ENCODE measurements around the gene BRINP3.

The BRINP3 gene

DNA sequence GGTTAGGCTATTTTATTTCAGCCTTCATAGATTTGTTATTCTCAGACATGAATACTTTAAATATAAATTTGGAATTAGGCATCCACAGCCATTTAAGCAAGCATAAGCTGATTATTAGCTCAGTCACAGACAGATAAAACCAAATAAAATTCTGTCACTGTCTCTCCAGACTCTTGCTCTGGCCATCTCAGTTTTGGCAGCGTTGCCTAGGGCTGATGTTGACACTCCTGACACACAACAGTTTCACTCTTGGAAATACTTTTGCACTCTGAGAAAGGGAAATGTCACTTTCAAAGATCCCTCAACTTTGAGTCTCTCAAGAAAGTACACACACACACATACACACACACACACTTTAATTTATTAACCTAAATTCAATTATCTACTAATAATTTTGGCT lies 372.7 kb downstream of the BRINP3 start:
- DNase-seq (ENCODE audit: low spot score): no peak

DNA sequence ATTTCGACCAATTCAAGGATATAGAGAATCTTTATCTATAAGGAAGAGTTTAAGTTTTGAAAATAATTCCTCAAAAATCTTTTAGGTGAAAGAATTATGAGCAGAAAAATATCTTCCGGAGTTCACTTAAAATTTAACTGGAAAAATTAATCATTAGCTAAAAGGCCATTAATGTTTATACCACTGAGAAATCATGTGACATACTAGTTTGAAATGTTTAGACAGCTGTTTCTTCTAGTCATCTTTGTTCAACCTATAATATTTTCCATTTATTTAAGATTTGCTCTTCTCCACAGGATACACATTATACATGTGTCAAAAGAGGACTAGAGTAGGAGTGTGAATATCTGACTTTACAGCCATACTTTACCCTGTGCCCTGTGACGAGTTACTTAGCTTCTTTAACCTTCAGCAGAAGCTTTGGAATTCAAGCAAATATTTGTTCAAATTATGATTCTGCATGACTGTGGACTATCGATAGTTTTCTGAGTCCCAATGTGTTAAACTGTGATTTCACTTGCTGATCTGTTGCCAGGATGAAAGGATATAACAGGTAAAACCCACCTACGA lies 374.8 kb downstream of the BRINP3 start:
- peak; percentile 15 for DNase-seq (ENCODE audit: low spot score)

DNA sequence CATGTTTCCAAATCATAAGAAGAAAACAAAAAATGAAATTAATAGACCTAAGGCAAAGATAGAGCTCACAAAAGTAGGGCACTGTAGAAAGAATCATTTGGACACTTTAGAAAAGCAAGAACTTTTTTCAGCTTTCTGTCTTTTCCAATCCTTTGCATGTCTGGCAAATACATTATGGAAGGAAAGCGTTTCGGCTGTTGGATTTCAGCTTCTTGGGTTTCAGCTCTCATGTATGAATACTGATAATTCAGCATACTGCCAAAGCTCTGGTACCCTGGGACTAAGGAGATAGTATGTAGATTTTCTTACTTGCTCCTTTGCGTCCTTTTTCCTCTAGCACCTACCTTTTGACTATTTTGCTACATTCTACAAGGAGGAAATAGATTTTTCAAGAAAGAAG lies 375.9 kb downstream of the BRINP3 start:
- no peak for DNase-seq (ENCODE audit: low spot score)

DNA sequence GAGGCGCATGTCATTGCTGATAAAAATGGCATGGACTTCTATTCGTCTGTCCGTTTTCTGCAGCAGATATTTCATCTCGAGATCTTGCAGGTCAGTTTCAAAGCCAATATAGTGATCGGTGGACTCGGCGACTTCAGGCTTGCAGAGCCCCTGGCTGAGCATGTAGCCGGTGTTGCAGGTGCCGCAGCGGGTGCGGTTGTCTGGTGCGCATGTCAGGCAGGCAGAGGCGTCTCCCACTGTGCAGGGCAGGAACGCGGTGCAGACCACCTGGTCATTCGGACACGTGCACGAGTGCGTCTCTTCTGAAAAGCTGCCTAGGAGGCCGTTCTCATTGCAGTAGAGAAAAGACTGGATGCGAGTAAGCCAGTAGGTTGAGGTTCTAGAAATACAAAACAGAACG lies 378.9 kb downstream of the BRINP3 start:
- no peak for DNase-seq (ENCODE audit: low spot score)

DNA sequence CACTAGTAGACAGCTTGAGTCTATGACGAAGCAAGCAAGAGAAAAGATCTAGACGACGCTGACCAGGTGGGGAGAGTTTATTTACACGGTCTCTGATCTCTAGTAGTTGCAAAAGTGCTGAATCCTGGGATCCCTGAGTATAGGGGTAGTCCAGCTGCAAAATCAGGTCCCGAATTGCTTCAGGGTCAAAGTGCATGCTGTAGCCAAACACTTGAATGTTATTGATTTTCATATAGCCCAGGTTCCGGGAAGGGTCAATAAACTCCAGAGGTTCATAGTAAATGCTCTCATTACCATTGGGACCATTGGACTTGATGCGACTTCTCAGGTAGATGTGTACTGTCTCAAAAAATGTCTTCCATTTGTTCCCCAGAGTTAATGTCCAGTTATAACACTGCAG lies 379.6 kb downstream of the BRINP3 start:
- peak; percentile 35 for DNase-seq (ENCODE audit: low spot score)

DNA sequence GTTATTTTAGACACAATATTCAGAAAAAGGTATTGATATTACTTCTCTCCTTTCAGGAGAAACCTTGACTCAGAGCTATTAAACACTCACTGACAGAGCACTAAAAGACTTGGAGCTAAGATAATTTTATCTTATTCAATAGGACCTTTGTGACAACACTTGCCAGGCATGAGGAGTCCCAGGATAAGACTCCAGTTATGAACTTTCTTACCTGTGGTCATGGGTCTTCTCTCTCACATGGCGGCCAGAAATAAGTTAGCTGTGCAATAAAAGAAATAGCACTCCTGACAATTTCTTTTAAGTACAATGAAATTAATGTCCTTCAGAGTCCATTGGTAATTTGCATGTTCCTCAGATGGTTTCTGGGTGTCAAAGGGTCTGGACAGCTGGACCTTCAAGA lies 382.1 kb downstream of the BRINP3 start:
- DNase-seq (ENCODE audit: low spot score): no peak

DNA sequence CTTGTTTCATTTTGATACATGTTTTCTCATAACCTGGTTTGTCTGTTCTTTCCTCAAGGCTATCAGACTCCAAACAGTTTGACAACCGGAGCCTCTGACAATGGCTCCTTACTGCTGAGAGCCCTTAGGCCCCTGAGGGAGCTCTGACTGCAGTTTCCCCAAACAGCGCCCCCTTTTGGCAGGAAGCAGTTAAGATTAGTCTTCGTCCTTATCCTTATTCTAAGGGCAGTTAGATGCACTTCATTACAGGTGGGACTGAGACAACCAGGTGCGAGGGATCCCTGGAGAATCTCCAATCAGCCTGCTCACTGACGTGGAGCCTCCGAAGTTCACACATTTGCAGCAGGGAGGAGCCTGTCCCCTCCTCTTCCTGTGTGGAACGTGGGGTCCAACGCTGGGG lies 393.1 kb downstream of the BRINP3 start:
- DNase-seq (ENCODE audit: low spot score): no peak

DNA sequence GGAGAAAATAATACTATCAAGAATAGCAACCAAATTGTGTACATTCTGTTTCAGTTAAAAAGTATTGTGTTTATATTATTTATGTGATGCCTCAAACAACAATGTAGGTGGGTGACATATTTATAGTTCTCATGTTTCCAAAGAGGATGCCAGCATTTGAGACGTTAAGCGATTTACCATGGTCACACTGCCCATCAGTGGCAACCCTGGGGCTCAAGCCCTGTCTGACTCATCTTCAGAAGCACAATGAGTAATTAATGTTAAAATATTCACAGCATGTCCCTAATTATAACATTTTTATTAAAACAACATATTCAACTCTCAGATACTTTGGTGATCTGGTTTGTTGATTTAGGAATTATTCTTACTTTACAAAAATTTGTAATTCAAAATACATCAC lies 409.4 kb downstream of the BRINP3 start:
- DNase-seq (ENCODE audit: low spot score): no peak

DNA sequence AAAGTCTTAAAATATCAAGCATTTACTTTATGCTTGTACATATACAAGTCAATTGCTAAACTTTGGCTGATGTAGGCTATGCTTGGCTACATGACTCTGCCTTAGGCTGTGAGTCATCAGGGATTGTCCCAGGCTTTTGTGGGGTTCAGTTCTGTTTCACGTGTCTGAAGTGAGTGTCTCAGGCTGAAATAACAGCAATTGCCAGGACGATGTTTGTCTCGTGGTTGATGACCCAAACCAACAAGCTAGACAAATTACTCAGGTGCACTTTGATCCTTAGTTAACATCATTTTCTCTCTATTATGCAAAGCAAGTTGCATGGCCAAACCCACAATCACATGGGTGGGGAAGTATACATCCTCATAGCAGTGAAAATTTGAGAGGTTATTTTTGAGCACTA lies 410.1 kb downstream of the BRINP3 start:
- DNase-seq (ENCODE audit: low spot score): no peak

DNA sequence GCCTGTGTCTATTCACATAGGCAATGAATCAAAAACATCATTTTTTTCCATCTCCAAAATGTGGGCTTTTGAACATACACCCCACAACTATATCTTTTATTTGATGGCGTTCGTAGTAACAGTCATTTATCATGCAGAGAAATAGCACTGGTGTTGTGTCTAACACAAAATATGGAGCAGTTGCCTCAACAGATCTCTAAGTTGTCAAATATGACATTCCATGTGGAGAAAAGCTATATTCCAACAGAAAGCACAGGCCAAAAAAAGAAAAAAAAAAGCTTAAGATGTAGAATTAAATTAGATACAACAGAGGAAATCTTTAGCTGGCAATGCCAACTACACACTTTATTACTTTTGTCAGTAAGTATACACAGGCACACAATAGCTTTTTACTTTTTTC lies 411.7 kb downstream of the BRINP3 start:
- DNase-seq (ENCODE audit: low spot score): no peak

DNA sequence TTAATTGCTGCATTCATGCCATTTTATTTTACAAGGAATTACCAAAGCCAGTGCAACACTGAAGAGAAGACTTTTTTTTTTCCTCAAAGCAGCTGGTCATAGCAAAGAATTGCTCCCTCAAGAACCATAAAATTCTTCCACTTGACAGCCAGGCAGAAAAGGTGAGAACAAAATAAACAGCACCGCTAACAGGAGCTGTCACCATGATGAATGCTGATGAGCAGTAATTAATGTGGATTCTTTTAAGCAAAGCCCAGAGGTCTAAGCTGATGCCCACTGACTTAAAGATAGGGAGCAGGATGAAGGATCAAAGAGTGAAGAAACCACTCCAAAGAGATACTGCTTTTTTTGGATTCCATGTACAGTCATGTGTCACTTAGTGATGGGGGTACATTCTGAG lies 428.4 kb downstream of the BRINP3 start:
- DNase-seq (ENCODE audit: low spot score): no peak
